NB4 (cell line): ENCODE data around the gene ODAM.

Experiments
- DNase-seq: peaks from one replicate; pipeline ENCODE4 v3.0.0; 2010; ENCODE audit warnings: low read depth
- H3K4me3 ChIP-seq: one replicate; pipeline ENCODE4 v1.5.1; 2011; ENCODE audit warnings: mild to moderate bottlenecking, low read depth, low read length, moderate library complexity
- MYC ChIP-seq: IDR thresholded peaks from 2 replicates; pipeline ENCODE4 v1.6.1; 2011; ENCODE audit warnings: low read depth, low read length
- POLR2A ChIP-seq: IDR thresholded peaks from 2 replicates; pipeline ENCODE4 v1.6.1; 2011; ENCODE audit warnings: mild to moderate bottlenecking; ENCODE audit not compliant: insufficient read length; ENCODE audit errors: extremely low read depth
- TF ChIP-seq, protein P1 (sequence below): IDR thresholded peaks from one replicate; pipeline ENCODE4 v1.5.1; 2012; ENCODE audit warnings: low read depth, low read length
- TF ChIP-seq, protein P2 (sequence below): IDR thresholded peaks from 2 replicates; pipeline ENCODE4 v1.6.1; 2011; ENCODE audit warnings: low read depth, low read length

ODAM gene, protein sequence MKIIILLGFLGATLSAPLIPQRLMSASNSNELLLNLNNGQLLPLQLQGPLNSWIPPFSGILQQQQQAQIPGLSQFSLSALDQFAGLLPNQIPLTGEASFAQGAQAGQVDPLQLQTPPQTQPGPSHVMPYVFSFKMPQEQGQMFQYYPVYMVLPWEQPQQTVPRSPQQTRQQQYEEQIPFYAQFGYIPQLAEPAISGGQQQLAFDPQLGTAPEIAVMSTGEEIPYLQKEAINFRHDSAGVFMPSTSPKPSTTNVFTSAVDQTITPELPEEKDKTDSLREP

DNA sequence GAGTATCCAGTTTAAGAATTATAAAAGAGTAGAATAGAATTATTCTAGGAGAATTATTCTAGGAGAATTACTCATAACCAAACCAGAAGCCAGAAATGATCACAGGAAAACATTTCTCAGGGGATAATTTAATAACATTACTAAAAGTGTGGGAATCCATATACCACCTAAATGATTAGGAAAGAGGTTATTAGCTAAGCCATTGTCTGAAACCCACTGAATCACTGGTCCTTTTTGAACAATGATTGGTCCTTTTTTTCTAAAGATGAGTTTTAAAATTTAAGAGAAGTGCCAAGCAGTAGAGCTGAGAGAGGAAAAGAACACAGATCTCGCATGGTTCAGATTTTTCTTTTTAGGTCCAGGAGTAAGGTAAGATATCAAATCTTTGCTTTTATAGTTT, at the start of gene ODAM:
TSS of gene ODAM (plus strand) at position 301 of the 400 bp plus-strand sequence. CDS start 819 bp downstream, outside the sequence.
- DNase-seq = no peak
- no peak within 1 kb of the TSS for H3K4me3 ChIP-seq
- TF ChIP-seq, protein P1, sequence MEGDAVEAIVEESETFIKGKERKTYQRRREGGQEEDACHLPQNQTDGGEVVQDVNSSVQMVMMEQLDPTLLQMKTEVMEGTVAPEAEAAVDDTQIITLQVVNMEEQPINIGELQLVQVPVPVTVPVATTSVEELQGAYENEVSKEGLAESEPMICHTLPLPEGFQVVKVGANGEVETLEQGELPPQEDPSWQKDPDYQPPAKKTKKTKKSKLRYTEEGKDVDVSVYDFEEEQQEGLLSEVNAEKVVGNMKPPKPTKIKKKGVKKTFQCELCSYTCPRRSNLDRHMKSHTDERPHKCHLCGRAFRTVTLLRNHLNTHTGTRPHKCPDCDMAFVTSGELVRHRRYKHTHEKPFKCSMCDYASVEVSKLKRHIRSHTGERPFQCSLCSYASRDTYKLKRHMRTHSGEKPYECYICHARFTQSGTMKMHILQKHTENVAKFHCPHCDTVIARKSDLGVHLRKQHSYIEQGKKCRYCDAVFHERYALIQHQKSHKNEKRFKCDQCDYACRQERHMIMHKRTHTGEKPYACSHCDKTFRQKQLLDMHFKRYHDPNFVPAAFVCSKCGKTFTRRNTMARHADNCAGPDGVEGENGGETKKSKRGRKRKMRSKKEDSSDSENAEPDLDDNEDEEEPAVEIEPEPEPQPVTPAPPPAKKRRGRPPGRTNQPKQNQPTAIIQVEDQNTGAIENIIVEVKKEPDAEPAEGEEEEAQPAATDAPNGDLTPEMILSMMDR = no peak
- TF ChIP-seq, protein P2, sequence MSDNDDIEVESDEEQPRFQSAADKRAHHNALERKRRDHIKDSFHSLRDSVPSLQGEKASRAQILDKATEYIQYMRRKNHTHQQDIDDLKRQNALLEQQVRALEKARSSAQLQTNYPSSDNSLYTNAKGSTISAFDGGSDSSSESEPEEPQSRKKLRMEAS = no peak
- no peak for TF ChIP-seq MYC
- no peak for TF ChIP-seq POLR2A

DNA sequence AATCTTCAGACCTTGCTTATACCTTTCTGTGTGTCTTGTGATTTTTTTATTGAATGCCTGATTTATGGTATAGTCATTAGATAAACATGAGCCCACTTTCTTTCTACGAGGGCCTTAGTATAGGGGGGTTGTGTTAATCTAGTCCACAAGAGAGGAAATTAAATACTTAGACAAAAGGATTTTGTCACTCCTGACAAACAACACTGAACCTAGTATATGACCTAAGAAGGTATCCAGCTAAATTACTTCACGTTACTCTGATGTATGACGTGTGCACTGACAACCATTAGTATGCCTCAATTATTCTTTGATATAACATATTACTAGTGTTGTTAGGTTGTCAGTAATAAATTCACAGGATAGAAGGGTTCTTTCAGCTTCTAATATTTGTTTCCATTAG, 44.3 kb upstream of the ODAM start:
- TF ChIP-seq, protein P2 = no peak
- TF ChIP-seq, protein P1 = no peak
- TF ChIP-seq POLR2A (no peak), MYC (no peak)
- no peak overlapping the region for H3K4me3 ChIP-seq
- no peak for DNase-seq

DNA sequence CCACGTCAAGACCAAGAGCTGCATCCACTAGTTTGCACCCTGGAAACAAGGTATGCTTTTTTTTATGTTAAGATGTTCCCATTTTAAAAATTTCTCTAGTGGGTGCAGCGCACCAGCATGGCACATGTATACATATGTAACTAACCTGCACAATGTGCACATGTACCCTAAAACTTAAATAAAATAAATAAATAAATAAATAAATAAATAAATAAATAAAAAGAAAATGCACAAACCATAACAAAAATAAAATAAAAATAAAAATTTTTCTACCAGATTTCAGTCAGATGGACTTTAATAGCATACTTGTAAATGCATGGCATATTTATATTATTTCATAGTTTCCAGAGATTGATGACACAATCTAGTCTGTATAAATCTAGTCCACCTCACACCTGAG, 43.4 kb upstream of the ODAM start:
- no peak for DNase-seq
- TF ChIP-seq POLR2A (no peak), MYC (no peak)
- TF ChIP-seq, protein P2 = no peak
- TF ChIP-seq, protein P1 = no peak
- no peak overlapping the region for H3K4me3 ChIP-seq

DNA sequence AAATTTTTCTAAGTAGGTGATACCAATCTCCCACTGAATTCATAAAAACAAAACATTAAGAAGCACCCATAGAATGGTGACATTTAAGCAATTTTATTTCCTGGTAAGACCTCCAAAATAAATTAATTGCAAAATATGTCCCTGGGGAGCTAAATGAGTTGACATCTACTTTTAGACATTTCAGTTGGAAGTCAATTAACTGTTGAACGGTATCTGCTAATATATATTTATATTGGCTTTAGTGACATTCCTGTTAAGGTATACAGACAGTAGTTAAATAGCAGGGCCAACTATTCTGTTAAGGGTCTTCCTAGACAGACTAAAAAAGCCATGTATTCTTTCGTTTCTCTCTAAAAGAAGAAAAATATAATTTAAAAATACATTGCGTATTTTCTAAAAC, 41.6 kb upstream of the ODAM start, which contains the start of gene PRR27:
TSS of gene PRR27 (plus strand) at position 301 of the 400 bp plus-strand sequence. CDS start 139 bp downstream, outside the sequence.
- no peak for TF ChIP-seq POLR2A
- no peak for TF ChIP-seq MYC
- TF ChIP-seq, protein P1 = no peak
- TF ChIP-seq, protein P2 = no peak
- no peak for DNase-seq
- no peak within 1 kb of the TSS for H3K4me3 ChIP-seq

DNA sequence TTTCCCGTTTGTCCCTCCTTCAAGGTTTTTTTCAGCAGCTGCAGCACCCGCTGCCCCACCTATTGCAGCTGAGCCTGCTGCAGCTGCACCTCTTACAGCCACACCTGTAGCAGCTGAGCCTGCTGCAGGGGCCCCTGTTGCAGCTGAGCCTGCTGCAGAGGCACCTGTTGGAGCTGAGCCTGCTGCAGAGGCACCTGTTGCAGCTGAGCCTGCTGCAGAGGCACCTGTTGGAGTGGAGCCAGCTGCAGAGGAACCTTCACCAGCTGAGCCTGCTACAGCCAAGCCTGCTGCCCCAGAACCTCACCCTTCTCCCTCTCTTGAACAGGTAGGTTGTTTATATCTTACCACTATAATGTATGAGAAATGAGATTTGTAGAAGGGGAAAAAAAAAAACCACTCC, 36.9 kb upstream of the ODAM start:
- no peak overlapping the region for H3K4me3 ChIP-seq
- DNase-seq = no peak
- TF ChIP-seq POLR2A (no peak), MYC (no peak)
- TF ChIP-seq, protein P1 = no peak
- TF ChIP-seq, protein P2 = no peak
